Measurements from ENCODE around the gene DAND5.
A peak's percentile ranks its signal among the peaks of the same experiment; 100 is the strongest.

DAND5 gene, protein sequence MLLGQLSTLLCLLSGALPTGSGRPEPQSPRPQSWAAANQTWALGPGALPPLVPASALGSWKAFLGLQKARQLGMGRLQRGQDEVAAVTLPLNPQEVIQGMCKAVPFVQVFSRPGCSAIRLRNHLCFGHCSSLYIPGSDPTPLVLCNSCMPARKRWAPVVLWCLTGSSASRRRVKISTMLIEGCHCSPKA

DNA sequence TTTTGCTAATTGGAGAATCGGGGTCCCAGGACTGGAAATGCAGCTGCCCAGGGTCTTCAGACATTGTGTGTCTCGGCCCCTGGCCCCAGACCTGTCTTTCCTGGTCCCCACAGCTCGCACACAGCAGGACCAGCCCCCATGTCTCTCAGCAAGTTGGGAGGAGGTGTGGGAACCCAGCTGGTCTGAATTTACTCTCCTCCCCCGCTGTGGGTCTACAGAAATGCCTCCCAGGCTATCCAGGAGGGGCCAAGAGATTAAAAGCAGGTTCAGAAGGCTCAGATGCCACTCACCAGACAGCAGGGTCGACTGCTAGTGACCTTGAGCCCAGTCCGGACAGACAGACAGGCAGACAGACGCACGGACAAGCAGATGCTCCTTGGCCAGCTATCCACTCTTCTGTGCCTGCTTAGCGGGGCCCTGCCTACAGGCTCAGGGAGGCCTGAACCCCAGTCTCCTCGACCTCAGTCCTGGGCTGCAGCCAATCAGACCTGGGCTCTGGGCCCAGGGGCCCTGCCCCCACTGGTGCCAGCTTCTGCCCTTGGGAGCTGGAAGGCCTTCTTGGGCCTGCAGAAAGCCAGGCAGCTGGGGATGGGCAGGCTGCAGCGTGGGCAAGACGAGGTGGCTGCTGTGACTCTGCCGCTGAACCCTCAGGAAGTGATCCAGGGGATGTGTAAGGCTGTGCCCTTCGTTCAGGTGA, at the start of gene DAND5:
TSS of gene DAND5 (plus strand) at position 285 of the 697 bp plus-strand sequence. CDS start at position 370, 85 bp downstream.
- DNase-seq = no peak

DNA sequence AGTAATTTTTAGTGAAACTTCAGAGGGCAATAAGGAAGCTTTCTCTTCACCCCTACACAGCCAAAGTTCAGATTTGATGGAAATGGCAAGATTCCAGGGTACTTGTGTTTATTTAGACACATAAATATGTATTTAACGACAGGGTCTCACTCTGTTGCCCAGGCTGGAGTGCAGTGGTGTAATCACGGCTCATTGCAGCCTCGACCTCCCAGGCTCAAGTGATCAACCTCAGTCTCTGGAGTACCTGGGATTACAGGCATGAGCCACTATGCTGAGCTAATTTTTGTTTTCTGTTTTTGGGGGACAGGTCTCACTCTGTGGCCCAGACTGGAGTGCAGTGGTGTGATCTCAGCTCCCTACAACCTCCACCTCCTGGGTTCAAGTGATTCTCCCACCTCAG, 48.3 kb upstream of the DAND5 start:
- DNase-seq = no peak

DNA sequence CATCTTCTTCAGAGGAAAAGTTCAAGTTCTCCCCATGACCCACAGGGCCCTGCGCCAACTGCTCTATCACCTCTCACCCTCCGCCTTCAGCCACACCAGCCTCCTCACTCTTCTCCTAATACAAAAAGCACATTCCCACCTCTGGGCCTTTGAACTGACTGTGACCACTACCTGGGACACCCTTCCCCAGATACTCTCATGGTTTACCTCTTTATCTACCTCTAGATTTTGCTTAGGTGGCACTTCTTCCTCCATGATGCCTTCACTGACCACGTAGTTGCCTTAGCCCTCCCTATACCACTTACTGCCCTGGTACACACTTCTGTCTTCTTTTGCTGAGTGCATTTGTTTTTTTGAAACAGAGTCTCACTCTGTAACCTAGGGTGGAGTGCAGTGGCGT, 46.4 kb upstream of the DAND5 start:
- no peak for DNase-seq

DNA sequence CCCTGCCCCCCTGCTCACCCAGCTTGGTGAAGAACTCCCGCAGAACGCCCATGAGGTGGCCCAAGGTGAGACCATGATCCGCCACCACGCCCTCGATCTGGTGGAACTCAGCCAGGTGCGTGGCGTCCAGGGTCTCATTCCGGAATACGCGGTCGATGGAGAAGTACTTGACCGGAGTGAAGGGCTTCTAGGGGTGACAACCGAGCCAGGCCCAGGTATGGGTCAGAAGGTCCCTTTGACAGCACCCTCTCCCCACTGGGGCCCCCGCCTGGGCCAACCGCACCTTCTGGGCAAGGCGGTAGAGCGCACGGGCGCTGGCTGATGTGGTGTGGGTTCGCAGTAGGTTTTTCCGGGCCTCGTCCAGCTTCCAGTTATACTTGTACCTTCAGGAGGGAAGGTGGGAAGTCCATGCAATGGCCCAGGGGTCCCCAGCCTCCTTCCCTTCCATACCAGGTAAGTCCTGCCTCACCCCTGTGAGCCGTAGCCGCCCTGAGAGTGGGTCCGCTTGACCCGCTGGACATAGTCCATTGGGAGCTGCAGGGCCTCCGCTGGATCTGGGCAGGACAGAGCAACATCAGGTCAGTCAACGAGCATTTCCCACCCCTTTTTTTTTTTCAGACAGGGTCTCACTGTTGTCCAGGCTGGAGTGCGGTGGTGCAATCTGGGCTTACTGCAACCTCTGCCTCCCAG, 44.6 kb upstream of the DAND5 start:
- no peak for DNase-seq

DNA sequence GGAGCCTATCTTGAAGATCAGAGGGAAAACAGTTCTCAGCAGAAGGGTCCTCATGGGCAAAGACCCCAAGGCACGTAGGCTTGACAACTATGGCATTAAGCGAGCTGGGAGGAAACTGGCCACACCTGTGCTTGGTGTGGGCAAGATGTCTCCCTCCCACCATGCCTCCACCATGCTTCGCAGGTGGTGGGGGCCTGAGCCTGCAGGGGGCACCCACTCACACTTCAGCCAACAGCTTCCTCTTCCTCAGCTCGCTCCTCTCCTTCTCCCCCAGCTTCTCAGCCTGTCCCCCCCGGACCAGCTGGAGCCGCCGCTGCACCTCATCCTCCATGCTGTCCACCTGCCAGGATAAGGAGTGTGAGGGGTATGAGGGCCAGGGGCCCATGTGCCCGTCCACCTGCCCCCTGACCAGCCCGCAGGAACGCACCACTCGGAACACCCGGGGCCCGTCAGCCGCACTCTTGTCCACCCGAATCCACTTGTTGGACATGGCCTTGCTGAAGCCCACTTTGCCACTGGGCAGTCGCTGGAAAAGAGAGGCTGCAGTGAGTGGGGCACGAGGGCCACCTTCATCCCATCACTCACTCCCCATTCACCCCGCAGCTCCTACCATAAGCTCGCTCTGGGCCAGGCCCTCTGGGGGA, 39.3 kb upstream of the DAND5 start:
- DNase-seq = peak; percentile 2

DNA sequence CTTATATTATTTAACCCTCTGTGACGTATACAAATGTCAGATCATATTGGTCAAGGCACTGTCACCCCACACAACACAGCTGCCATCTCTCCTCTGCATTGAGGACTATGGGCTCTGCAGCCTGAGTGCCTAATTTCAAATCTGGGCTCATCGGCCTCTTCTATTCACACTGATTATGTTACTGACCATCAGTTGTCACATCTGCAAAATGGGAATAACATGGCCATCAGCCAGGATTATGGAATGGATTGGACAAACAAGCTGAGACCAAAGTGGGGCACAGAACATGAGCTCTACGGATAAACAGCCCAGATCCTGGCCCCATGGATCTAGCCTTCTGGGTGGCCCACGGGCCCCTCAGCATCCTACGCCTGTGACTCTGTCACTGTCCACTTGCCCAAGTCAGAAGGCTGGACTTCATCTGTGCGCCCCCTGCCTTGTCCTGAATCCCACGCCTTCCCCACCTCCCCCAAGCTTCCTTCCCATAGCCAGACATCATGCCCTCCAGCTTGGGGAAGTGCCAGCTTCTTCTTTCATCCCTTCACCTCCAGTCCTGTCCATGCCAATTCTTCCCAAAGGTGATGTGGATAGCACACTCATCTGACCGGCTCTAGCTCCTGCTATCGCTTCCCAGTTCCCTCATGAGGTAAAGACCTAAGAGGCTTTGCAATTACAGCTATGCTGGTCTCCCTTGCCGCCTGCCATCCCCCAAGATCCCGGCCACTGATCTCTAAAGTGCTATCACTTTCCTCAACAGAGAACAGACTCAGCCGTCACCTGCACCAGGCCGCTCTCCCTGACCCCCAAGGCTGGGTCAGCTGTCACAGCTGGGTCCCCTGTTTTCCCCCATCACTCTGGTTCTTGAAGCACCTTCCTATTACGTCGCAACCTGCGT, 36.7 kb upstream of the DAND5 start:
- peak; percentile 1 for DNase-seq

DNA sequence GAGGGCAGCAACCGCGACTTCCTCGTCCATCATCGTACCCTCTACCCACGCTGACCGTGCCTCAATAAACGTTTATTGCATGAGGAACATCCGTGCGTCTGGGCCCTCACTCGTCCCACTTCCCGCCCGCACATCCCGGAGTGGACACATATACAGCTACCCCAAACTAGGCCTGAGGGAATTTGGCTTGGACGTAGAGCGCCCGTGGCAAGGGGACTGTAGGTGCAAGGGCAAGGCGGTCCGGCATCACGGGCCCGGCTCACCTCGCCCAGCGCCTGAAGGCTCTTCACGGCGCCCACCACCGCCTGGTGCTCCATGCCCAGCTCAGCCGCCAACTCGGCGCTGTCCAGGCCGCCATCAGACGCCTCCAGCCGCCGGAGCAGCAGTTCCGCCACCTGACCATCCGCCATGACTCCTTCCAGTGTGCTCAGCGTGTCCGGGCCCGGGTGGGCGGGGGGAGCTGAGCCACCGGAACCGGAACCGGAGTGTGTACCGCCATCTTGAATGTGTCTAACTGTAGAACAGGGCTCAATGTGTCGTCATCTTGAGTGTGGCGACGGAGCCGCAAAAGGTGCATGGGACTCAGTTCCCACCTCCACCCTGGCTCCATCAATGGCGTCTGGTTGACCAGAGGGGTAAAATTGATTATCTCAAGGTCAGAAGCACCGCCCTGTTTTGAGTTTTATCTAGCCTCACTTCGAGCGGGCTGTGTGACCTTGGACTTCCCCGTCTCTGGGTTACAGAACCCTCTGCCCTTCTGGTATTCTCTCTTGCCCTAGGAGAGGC, 35.9 kb upstream of the DAND5 start, which contains the start of gene FARSA:
TSS of gene FARSA (minus strand) at position 425 of the 786 bp plus-strand sequence. CDS start at position 410, 15 bp downstream.
- peak; percentile 92 for DNase-seq

DNA sequence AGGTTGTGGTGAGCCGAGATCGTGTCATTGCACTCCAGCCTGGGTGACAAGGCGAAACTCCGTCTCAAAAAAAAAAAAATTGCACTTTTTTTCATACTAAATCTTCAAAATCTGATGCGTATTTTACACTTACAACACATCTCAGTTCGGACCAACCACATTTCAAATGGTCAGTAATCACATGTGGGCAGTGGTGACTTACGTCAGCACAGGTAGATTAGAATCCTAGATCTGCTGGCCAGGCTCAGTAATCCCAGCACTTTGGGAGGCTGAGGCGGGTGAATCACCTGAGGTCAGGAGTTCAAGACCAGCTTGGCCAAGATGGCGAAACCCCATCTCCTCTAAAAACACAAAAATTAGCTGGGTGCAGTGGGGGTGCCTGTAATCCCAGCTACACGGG, 34.3 kb upstream of the DAND5 start:
- DNase-seq = no peak

DNA sequence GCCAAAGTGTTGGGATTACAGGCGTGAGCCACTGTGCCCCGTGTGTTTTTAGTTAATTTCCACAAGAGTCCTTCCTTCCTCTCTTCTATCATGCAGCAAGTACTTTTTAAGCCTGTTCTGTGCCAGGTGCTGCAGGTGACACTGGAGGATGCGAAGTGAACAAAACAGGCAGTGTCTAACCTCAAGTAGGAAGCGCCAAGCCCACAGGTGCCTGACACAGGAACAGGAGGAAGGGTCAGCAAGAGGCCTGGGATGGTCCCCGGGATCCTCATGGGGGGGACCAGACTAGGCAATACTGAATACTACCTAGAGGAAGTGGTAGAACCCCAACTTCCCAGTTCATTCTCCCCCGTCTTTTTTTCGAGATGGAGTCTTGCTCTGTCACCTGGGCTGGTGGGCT, 32.8 kb upstream of the DAND5 start:
- DNase-seq = no peak

DNA sequence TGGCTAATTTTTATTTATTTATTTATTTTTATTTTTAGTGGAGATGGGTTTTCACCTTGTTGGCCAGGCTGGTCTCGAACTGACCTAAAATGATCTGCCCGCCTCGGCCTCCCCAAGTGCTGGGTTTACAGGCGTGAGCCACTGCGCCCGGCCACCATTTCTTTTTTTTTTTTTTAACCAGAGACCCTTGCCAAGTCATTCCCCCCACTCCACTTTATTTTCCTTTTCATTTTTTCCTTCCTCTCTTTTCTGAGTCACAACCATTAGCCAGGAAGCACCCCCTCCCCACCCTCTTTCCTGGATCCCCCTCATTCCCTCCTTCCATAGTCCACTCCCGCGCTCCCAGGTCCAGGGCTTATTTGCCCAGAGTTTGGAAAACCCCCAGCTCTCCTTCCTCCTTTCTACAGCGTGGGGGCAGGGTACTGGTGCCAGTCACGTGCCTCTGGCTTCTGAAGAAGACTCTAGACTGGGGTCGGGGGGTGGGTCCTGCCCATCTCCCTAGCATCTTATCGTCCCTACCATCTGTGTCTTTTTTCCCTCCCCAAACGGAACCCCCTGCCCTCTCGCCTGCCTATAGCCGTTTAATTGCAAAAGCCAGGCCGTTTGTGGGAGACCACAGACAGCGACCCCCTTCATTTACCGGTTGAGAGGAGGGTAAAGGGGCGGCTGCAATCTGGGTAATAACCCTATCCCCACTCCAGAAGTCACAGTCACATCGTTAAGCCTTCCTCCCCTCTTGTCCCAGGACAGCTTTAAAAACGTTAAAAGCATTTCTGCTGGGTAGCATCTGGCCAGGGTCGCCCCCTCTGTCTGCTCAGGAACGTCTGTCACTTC, 32.1 kb upstream of the DAND5 start:
- no peak for DNase-seq

DNA sequence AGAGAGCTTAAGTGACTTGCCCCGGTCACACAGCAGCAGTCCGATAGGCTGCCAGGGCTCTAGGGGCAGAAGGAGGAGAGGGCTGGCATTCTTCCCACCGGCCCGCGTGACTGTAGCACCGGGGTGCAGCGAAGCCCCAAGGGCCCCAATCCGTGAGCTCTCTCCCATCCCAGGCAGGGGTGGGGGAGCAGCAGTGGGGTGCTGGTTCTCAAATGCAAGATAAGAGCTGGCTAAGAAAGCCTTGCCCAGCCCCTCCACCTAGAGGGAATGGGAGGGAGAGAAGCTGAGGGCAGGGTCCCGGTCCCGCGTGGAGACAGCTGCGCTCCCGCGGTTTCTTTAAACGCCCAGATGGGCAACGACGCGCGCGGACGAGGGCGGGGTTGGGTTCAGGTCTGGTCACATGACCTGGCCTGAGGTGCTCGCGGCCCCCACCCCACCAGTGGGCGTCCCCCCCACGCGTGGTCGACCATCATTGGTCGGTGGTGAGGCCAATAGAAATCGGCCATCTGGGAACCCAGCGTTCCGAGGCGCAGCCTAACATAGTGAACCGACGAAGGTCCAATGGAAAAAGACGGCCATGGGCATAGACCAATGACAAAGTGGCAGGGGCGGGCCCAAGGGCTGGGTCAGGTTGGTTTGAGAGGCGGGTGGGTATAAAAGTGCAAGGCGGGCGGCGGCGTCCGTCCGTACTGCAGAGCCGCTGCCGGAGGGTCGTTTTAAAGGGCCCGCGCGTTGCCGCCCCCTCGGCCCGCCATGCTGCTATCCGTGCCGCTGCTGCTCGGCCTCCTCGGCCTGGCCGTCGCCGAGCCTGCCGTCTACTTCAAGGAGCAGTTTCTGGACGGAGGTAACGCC, 31.2 kb upstream of the DAND5 start, which contains the start of gene CALR:
TSS of gene CALR (plus strand) at position 683 of the 852 bp plus-strand sequence. CDS start at position 754, 71 bp downstream.
- DNase-seq = peak; percentile 100

DNA sequence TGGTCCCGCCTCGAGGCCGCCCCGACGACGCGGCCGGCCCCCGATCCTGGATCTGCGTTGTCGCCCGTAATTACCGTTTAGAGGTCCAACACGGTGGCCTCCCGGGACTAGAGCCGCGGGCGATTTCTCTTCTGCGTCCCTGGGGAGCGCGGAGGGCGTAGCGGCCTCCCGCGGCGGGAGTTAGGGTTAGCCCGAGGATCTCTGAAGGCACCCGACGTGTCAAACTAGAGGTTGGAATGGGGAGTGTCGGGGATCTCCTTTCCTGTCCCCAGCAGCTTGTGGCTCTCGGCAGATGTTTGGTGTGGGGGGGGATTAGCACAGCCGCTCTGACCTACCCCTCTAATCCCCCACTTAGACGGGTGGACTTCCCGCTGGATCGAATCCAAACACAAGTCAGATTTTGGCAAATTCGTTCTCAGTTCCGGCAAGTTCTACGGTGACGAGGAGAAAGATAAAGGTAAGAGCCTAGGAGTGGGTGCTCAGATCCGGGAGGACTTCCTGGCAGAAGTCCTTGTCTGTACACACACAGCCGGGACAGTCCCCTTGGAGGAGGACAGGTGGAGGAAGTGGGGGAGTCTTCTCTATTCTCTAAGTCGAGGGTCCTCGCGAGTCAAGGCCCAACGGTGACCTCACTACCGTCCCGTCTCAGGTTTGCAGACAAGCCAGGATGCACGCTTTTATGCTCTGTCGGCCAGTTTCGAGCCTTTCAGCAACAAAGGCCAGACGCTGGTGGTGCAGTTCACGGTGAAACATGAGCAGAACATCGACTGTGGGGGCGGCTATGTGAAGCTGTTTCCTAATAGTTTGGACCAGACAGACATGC, 30.4 kb upstream of the DAND5 start:
- DNase-seq = peak; percentile 59

DNA sequence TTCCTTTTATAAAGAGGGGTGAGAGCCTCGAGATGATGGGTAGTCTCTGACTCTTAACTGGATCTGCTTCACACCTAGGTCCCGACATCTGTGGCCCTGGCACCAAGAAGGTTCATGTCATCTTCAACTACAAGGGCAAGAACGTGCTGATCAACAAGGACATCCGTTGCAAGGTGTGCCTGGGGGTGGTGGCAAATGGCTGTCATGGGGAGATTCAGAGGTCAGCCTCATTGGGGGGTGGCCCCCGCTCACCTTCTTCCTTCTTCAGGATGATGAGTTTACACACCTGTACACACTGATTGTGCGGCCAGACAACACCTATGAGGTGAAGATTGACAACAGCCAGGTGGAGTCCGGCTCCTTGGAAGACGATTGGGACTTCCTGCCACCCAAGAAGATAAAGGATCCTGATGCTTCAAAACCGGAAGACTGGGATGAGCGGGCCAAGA, 29.4 kb upstream of the DAND5 start:
- DNase-seq = no peak

DNA sequence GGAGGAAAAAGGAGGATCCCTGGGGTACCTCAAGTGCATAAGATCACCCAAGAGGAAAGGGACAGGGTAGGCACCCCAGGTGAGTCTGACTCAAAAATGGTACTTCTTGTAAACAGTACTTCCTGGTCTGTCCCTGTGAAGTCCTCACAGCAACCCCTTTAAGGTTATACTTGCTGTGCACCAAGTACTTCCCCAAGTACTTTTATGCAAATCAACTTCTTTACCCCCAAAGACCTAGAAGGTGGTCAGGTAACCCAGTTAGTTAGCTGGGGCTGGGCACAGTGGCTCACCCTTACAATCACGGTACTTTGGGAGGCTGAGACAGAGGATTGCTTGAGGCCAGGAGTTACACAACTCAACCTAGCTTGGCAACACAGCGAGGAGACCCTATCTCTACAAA, 28.5 kb upstream of the DAND5 start:
- no peak for DNase-seq

DNA sequence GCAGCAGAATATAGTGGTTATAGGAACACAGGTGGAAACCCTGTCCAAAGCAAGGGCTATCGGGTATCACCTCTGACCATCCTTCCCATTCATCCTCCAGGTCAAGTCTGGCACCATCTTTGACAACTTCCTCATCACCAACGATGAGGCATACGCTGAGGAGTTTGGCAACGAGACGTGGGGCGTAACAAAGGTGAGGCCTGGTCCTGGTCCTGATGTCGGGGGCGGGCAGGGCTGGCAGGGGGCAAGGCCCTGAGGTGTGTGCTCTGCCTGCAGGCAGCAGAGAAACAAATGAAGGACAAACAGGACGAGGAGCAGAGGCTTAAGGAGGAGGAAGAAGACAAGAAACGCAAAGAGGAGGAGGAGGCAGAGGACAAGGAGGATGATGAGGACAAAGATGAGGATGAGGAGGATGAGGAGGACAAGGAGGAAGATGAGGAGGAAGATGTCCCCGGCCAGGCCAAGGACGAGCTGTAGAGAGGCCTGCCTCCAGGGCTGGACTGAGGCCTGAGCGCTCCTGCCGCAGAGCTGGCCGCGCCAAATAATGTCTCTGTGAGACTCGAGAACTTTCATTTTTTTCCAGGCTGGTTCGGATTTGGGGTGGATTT, 25.8 kb upstream of the DAND5 start:
- no peak for DNase-seq

DNA sequence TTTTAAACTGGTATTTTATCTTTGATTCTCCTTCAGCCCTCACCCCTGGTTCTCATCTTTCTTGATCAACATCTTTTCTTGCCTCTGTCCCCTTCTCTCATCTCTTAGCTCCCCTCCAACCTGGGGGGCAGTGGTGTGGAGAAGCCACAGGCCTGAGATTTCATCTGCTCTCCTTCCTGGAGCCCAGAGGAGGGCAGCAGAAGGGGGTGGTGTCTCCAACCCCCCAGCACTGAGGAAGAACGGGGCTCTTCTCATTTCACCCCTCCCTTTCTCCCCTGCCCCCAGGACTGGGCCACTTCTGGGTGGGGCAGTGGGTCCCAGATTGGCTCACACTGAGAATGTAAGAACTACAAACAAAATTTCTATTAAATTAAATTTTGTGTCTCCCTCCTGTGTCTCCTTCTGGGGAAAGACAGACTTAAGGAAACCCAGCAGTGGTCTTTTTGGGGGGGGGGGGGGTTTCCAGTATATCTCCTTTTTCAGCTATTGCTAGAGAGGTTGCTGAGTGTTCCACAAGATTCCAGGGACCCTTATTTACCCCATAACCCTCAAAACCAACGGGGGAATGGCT, 25.2 kb upstream of the DAND5 start:
- no peak for DNase-seq

DNA sequence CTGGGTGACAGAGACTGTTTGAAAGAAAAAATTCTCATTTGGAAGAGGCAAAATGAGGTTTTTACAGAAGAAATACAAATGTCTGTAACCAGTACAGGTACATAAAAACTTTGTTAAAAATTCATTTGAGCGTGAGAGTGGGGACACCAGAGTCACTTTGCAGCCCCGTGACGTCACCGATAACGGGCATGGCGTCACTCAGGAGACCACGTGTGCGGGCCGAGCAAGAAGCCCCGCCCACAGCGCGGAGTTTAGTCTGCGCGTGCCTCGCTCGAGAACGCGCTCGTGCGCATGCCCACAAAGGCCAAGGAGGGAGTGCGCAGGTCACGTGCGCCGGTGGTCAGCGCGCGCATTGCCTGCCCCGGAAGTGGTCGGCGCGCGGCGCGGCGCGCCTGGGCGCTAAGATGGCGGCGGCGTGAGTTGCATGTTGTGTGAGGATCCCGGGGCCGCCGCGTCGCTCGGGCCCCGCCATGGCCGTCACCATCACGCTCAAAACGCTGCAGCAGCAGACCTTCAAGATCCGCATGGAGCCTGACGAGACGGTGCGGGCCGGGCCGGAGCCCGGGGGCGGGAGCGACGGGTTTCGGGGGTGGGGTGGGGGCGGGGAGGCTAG, 23.8 kb upstream of the DAND5 start, which contains the start of gene RAD23A:
TSS of gene RAD23A (plus strand) at position 384 of the 613 bp plus-strand sequence. CDS start at position 471, 87 bp downstream.
- peak; percentile 99 for DNase-seq

Measured in activated CD4-positive, alpha-beta T cell treated with anti-CD3 and anti-CD28 coated beads for 48 hours (primary cell).